ENCODE measurements around the gene ITGB1.

DNA sequence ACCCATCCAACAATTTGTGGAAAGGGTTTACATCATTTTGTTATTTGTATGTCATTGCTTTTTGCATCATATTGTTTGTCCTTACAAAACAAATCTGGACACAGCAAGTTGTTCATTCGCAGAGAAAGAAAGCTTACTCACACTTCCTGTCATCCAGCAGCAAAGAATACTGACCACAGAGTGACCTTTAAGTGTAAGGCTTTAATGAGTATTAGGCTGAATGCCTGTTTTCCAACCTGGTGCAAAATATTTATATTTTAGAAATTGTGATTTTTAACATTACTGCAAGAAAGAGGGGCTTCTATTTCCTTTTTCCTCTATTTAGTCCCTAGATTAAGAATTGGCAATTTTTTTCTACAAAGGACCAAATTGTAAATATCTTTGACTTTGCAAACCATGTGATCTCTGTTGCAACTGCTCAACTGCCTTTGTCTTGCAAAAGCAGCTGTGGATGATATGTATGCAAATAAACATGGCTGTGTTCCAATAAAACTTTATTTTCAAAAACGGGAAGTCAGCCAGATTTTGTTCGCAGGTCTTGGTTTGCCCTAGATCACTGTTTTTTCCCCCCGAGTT is 27.8 kb upstream of the ITGB1 start:
- TF ChIP-seq EZH2phosphoT487 (IDR thresholded peaks at IDR 0.05; ENCODE audit: insufficient read depth, low read depth) (no peak), EZH2 (IDR thresholded peaks at IDR 0.05; ENCODE audit: insufficient read depth, poor library complexity, severe bottlenecking) (no peak)
